H54 (cell line): Measurements from ENCODE around the gene STOX2.

Source experiments
- DNase-seq: peaks from one replicate; pipeline ENCODE4 v3.0.0; 2011; ENCODE audit warnings: low spot score, mixed read lengths; ENCODE audit not compliant: insufficient read length
- FAIRE-seq: peaks from 3 replicates; lab custom pipeline; 2011; peaks lifted over from hg19 to GRCh38; lab: Jason Lieb, UNC
- POLR2A ChIP-seq: IDR thresholded peaks from 2 replicates; pipeline ENCODE4 v1.6.1; 2011; ENCODE audit warnings: low read depth, mild to moderate bottlenecking, low read length

The STOX2 gene

GRCh38 chr4:183968502-183968901, 63.4 kb downstream of the STOX2 start:
- DNase-seq (no peak), FAIRE-seq (no peak)
- no peak for TF ChIP-seq POLR2A

- DNase-seq (no peak), FAIRE-seq (no peak)
- TF ChIP-seq POLR2A = no peak
Measured at GRCh38 chr4:183968931-183969330, 63.8 kb downstream of the STOX2 start.

DNA sequence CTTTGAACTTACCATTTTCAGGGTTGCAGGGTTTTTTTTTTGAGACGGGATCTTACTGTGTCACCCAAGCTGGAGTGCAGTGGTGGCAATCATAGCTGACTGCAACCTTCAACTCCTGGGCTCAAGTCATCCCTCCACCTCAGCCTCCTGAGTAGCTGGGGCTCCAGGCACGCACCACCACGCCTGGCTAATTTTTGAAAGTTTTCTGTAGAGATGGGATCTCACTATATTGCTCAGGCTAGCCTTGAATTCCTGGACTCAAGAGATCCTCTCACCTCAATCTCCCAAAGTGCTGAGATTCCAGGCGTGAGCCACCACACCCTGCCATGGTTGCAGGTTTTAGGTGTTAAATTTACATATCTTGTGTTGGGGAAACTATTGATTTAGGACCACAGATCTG, 64.5 kb downstream of the STOX2 start:
- no peak for FAIRE-seq
- no peak for TF ChIP-seq POLR2A
- DNase-seq = no peak

- no peak for TF ChIP-seq POLR2A
- no peak for DNase-seq
- FAIRE-seq = no peak
Measured at GRCh38 chr4:183971929-183972490, 66.9 kb downstream of the STOX2 start.

DNA sequence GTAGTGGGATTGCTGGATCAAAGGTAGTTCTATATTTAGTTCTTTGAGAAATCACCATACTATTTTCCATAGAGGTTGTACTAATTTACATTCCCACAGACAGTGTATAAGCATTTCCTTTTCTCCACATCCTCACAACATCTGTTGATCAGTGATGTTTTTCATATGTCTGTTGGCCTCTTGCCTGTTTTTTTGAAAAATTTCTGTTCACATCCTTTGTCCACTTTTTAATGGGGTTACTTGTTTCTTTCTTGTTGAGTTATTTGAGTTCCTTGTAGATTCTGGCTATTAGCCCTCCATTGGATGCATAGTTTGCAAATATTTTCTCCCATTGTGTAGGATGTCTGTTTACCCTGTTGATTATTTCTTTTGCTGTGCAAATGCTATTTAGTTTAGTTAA, 72.6 kb downstream of the STOX2 start:
- FAIRE-seq = no peak
- DNase-seq = no peak
- no peak for TF ChIP-seq POLR2A

GRCh38 chr4:183984566-183984965, 79.5 kb downstream of the STOX2 start:
- FAIRE-seq (no peak), DNase-seq (no peak)
- TF ChIP-seq POLR2A = no peak

DNA sequence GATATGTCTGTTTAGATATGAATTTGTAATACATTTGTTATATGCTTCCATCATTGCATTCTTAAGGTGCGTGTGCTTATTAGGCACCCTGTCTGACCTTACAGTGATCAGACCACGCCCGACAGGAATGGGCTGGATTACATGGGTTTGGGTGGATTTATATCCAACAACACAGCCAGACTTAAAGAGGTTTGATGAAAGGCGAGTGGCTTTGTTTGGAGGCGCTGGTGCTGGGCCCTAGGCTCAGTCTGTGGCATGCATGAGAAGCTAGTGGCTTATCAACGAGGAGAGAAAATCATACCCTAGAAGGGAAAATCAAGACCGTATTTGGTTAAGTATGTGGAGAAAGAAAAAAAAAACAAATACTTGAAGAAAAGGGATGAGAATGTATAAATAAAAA, 80.7 kb downstream of the STOX2 start:
- FAIRE-seq (no peak), DNase-seq (no peak)
- TF ChIP-seq POLR2A = no peak

DNA sequence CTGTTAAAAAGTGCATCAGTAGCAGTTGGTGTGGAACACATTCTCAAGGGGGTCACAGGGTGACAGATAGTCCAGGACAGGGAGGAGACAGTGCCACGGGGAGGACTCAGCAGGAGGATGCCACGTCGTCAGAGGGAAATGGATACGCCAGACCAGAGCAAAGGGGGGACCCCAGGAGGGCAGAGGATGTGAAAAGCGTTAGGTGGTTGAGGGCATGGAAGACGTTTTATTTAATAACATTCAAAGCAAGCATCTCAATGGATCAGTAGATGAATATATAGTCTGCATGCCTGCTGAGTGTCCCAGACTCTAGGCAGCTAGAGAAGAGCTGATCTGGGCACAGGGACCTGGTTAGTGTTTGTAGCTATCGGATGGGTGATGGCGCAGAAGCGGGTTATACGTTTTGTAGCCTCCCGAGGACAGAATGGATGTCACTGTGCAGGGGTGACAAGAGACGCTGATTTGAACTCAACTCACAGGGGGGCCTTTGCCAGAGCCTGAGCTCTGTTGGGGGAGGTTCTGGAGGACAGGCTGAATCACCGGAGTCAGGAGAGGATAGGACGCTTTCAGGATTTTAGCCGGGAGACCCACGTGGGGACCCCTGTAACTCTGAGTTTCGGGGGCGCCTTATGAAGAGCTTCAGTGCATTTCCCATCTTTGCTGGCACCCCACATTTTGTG, 81.3 kb downstream of the STOX2 start:
- no peak for TF ChIP-seq POLR2A
- DNase-seq = no peak
- FAIRE-seq = no peak

GRCh38 chr4:183986971-183987946, 82.2 kb downstream of the STOX2 start:
- FAIRE-seq (no peak), DNase-seq (peak; percentile 46)
- no peak for TF ChIP-seq POLR2A

- no peak for FAIRE-seq
- DNase-seq = peak; percentile 52
- peak; percentile 57 for TF ChIP-seq POLR2A
Measured at GRCh38 chr4:183987987-183988392, 82.9 kb downstream of the STOX2 start.

GRCh38 chr4:183988874-183989273, 83.8 kb downstream of the STOX2 start:
- no peak for TF ChIP-seq POLR2A
- DNase-seq = no peak
- no peak for FAIRE-seq

DNA sequence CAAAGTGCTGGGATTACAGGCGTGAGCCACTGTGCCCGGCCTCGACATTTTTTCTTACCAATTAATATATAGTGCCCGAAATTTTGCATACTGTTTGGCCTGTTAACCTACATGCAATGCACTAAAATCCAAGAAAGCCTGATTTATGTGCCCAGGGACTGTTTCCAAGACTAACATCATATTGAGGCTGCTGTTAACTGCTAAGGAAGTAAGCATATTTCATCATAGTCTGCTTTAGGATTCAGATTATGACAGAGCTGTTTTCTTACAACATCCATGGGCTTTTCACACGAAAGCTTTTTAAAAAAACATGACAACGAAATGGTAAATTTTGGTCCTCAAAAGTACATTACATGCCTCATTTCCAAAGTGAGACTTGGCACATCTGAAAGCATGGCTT, 84.4 kb downstream of the STOX2 start:
- DNase-seq = no peak
- FAIRE-seq = no peak

GRCh38 chr4:183989931-183990330, 84.8 kb downstream of the STOX2 start:
- TF ChIP-seq POLR2A = no peak
- no peak for FAIRE-seq
- no peak for DNase-seq

More for the DNA sequence above, 84.4 kb downstream of the STOX2 start:
- no peak for TF ChIP-seq POLR2A

DNA sequence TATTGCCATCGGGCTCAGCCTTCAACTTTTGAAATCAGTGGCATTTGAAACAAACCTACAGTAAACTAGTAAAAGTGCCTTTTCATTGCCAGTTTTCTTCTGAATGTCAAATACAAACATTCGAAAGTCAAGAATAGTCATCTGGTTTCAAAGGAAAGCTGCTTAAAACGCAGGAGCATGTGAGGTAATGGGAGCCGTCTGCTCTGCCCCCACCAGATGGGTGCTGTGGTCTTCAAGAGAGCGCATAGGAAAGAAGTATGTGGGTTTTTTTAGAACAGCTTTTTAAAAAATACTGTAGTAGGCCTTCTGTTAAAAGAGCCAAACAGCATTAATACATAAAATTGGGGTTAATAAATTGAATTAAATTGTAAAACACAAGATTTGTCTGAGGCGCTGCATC, 88.6 kb downstream of the STOX2 start:
- no peak for TF ChIP-seq POLR2A
- no peak for DNase-seq
- no peak for FAIRE-seq
